Body of pancreas (tissue), 4 donors: ENCODE data around the gene FBXO45.

ENCODE experiments used
- POLR2A ChIP-seq, 3 donors: fragments of 450-650 bp; IDR thresholded peaks; one replicate each; pipeline ENCODE4 v1.6.1; 2016; ENCODE audit warnings: antibody characterized with exemption in 3 of 3, mild to moderate bottlenecking in 2 of 3
- TF ChIP-seq, protein P1 (sequence below), 7 experiments: fragments of 450-650 bp in 4 of 7; fragments of 200-600 bp in 3 of 7; sonication (generic) in 3 of 7; IDR thresholded peaks; one replicate each; pipeline ENCODE4 v1.5.1; 2016 to 2019; ENCODE audit warnings: antibody characterized with exemption in 7 of 7

DNA sequence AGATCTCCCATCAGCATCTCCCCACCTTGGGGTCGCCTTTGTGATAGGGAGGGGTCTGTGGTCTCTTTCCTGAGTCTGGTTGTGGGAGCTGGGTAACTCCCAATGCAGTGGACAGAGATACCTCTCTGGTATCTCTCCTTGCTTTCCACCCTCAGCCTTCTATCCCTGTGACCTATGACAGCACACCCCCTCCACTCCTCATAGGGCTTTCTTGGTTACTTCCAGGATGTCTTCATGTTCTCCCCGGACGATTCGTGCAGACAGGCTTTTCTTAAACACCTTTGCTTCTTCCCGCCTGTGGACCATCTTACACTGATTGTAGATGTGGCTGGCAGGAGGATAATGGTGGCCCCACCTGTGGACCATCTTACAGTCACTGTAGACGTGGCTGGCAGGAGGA lies 56.9 kb downstream of the FBXO45 start:
- TF ChIP-seq, protein P1, sequence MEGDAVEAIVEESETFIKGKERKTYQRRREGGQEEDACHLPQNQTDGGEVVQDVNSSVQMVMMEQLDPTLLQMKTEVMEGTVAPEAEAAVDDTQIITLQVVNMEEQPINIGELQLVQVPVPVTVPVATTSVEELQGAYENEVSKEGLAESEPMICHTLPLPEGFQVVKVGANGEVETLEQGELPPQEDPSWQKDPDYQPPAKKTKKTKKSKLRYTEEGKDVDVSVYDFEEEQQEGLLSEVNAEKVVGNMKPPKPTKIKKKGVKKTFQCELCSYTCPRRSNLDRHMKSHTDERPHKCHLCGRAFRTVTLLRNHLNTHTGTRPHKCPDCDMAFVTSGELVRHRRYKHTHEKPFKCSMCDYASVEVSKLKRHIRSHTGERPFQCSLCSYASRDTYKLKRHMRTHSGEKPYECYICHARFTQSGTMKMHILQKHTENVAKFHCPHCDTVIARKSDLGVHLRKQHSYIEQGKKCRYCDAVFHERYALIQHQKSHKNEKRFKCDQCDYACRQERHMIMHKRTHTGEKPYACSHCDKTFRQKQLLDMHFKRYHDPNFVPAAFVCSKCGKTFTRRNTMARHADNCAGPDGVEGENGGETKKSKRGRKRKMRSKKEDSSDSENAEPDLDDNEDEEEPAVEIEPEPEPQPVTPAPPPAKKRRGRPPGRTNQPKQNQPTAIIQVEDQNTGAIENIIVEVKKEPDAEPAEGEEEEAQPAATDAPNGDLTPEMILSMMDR (IDR thresholded peaks at IDR 0.05), result no peak
- TF ChIP-seq POLR2A (IDR thresholded peaks at IDR 0.05), result no peak
